ENCODE results near the gene SAG. TPM values are rescaled to one million over a fixed set of nuclear protein-coding genes. Genes with fewer than 3 reads are reported as not detected.

The SAG gene
- polyA plus RNA-seq, 1 donor, result 0.36 TPM

GRCh38 chr2:233386382-233387041, 78.9 kb downstream of the SAG start:
- Histone ChIP-seq H3K27me3 (ENCODE audit: control insufficient read depth, insufficient read depth, low read length) (no peaks in the 10 kb centered on the region), H3K36me3 (ENCODE audit: control insufficient read depth, insufficient read depth, low read length) (peaks cover 10% of the 10 kb centered on the region), H3K27ac (ENCODE audit: low read length) (peak overlapping the region; percentile 67), H3K9me3 (ENCODE audit: control insufficient read depth, low read depth, low read length) (no peaks in the 10 kb centered on the region), H3K4me1 (ENCODE audit: control insufficient read depth, insufficient read depth, low read length) (peaks cover 10% of the 10 kb centered on the region), H3K4me3 (ENCODE audit: low read length) (no peak overlapping the region)
- DNase-seq, result no peak
- no CpG with 5 or more reads among the region's 13 CpGs for whole genome bisulfite sequencing (ENCODE audit: insufficient coverage, low lambda C conversion rate)

GRCh38 chr2:233387225-233387624, 79.6 kb downstream of the SAG start:
- DNase-seq, result no peak
- no peaks in the 10 kb centered on the region for H3K9me3 ChIP-seq (ENCODE audit: control insufficient read depth, low read depth, low read length)
- peaks cover 10% of the 10 kb centered on the region for H3K4me1 ChIP-seq (ENCODE audit: control insufficient read depth, insufficient read depth, low read length)
- peak overlapping the region; percentile 67 for H3K27ac ChIP-seq (ENCODE audit: low read length)
- no peaks in the 10 kb centered on the region for H3K27me3 ChIP-seq (ENCODE audit: control insufficient read depth, insufficient read depth, low read length)
- H3K4me3 ChIP-seq (ENCODE audit: low read length), result no peak overlapping the region
- WGBS (ENCODE audit: insufficient coverage, low lambda C conversion rate), result 60% methylated on average over 1 of the region's 13 CpGs
- peaks cover 13% of the 10 kb centered on the region for H3K36me3 ChIP-seq (ENCODE audit: control insufficient read depth, insufficient read depth, low read length)

GRCh38 chr2:233387667-233388528, 80.3 kb downstream of the SAG start:
- H3K27ac ChIP-seq (ENCODE audit: low read length), result peak overlapping the region; percentile 78
- no peaks in the 10 kb centered on the region for H3K9me3 ChIP-seq (ENCODE audit: control insufficient read depth, low read depth, low read length)
- WGBS (ENCODE audit: insufficient coverage, low lambda C conversion rate), result 72% methylated on average over 5 of the region's 25 CpGs
- peaks cover 10% of the 10 kb centered on the region for H3K4me1 ChIP-seq (ENCODE audit: control insufficient read depth, insufficient read depth, low read length)
- peak; percentile 74 to 76 for DNase-seq
- H3K36me3 ChIP-seq (ENCODE audit: control insufficient read depth, insufficient read depth, low read length), result peaks cover 13% of the 10 kb centered on the region
- no peak overlapping the region for H3K4me3 ChIP-seq (ENCODE audit: low read length)
- H3K27me3 ChIP-seq (ENCODE audit: control insufficient read depth, insufficient read depth, low read length), result no peaks in the 10 kb centered on the region

GRCh38 chr2:233389601-233390125, 82.0 kb downstream of the SAG start:
- H3K4me3 ChIP-seq (ENCODE audit: low read length), result no peak overlapping the region
- no peak for DNase-seq
- no CpG with 5 or more reads among the region's 8 CpGs for WGBS (ENCODE audit: insufficient coverage, low lambda C conversion rate)
- H3K27me3 ChIP-seq (ENCODE audit: control insufficient read depth, insufficient read depth, low read length), result no peaks in the 10 kb centered on the region
- peaks cover 13% of the 10 kb centered on the region for H3K36me3 ChIP-seq (ENCODE audit: control insufficient read depth, insufficient read depth, low read length)
- no peak overlapping the region for H3K27ac ChIP-seq (ENCODE audit: low read length)
- H3K4me1 ChIP-seq (ENCODE audit: control insufficient read depth, insufficient read depth, low read length), result peaks cover 10% of the 10 kb centered on the region
- no peaks in the 10 kb centered on the region for H3K9me3 ChIP-seq (ENCODE audit: control insufficient read depth, low read depth, low read length)

- Histone ChIP-seq H3K4me3 (ENCODE audit: low read length) (no peak overlapping the region), H3K36me3 (ENCODE audit: control insufficient read depth, insufficient read depth, low read length) (peaks cover 18% of the 10 kb centered on the region), H3K27ac (ENCODE audit: low read length) (no peak overlapping the region), H3K4me1 (ENCODE audit: control insufficient read depth, insufficient read depth, low read length) (no peaks in the 10 kb centered on the region), H3K9me3 (ENCODE audit: control insufficient read depth, low read depth, low read length) (no peaks in the 10 kb centered on the region), H3K27me3 (ENCODE audit: control insufficient read depth, insufficient read depth, low read length) (no peaks in the 10 kb centered on the region)
- DNase-seq, result no peak
- no CpG with 5 or more reads among the region's 7 CpGs for WGBS (ENCODE audit: insufficient coverage, low lambda C conversion rate)
Observed at GRCh38 chr2:233395687-233396086, 88.1 kb downstream of the SAG start.

Other genes starting within 250 kb of the SAG start
- 12.6 TPM for gene INPP5D, start 247.5 kb upstream of the SAG start, polyA plus RNA-seq
- 22.7 TPM for gene ATG16L1, start 56.1 kb upstream of the SAG start, polyA plus RNA-seq
- gene DGKD, start 46.7 kb downstream of the SAG start, polyA plus RNA-seq, result 20.7 TPM

All from large intestine (tissue), 3 donors.